GM19043 (cell line): ENCODE measurements around the gene GSC.
"Not testable (repeated sequence)": the region's sequence is repeated elsewhere in the genome, so short reads cannot be mapped to it uniquely, and the experiment has no call there.

Source experiments
- ATAC-seq: cut with Tn5 transposase; IDR thresholded peaks from one replicate; pipeline ENCODE4 v1.9.1; 2021; ENCODE audit warnings: low read depth; ENCODE audit not compliant: unreplicated experiment

Gene GSC

GRCh38 chr14:94769391-94770250 lies at the start of gene GSC:
Gene GSC (minus strand): TSS chr14:94770113. CDS start chr14:94770015, 98 bp downstream.
- no peak for ATAC-seq

- no peak for ATAC-seq
These were observed 49.6 kb upstream of the GSC start for GRCh38 chr14:94819531-94819930.

GRCh38 chr14:94816113-94816512 lies 46.2 kb upstream of the GSC start:
- no peak for ATAC-seq

- ATAC-seq = no peak
These were observed 35.9 kb upstream of the GSC start for GRCh38 chr14:94805680-94806288.

- ATAC-seq = no peak
These were observed 31.3 kb upstream of the GSC start for GRCh38 chr14:94801225-94801624.

GRCh38 chr14:94800764-94801163 lies 30.9 kb upstream of the GSC start:
- not testable (repeated sequence) for ATAC-seq

GRCh38 chr14:94797887-94798286 lies 28.0 kb upstream of the GSC start:
- ATAC-seq = no peak

GRCh38 chr14:94796278-94796677 lies 26.4 kb upstream of the GSC start:
- ATAC-seq = no peak

- ATAC-seq = no peak
These were observed 25.5 kb upstream of the GSC start for GRCh38 chr14:94795372-94795771.

- no peak for ATAC-seq
These were observed 24.0 kb upstream of the GSC start for GRCh38 chr14:94793901-94794300.

GRCh38 chr14:94787655-94788054 lies 17.7 kb upstream of the GSC start:
- no peak for ATAC-seq

- no peak for ATAC-seq
These were observed 17.2 kb upstream of the GSC start for GRCh38 chr14:94787092-94787491.

- no peak for ATAC-seq
These were observed 10.9 kb upstream of the GSC start for GRCh38 chr14:94780536-94781399.

GRCh38 chr14:94779713-94780112 lies 9.8 kb upstream of the GSC start:
- no peak for ATAC-seq

- no peak for ATAC-seq
These were observed 5.9 kb upstream of the GSC start for GRCh38 chr14:94775871-94776210.

- ATAC-seq = no peak
These were observed 5.4 kb upstream of the GSC start for GRCh38 chr14:94775091-94775870.

GRCh38 chr14:94774344-94775090 lies 4.6 kb upstream of the GSC start:
- ATAC-seq = no peak

- no peak for ATAC-seq
These were observed 3.9 kb upstream of the GSC start for GRCh38 chr14:94773655-94774343.

- no peak for ATAC-seq
These were observed 3.2 kb upstream of the GSC start for GRCh38 chr14:94773061-94773648.
